Upper lobe of left lung (tissue), 6 donors: ENCODE measurements around the gene GAB2. TPM values are rescaled to one million over a fixed set of nuclear protein-coding genes. Genes with fewer than 3 reads are reported as not detected.

ENCODE experiments used
- ATAC-seq, 2 donors: fragments of 200-7000 bp; cut with Tn5 transposase; one replicate each; pipeline ENCODE4 v1.9.1; 2022; ENCODE audit warnings: mild to moderate bottlenecking in 2 of 2, moderate library complexity in 2 of 2; ENCODE audit not compliant: low FRiP score in 2 of 2
- DNase-seq, 2 donors: peaks; one replicate each; pipeline ENCODE4 v3.0.0-alpha.2; 2019 to 2020
- H3K27ac ChIP-seq, 4 donors: fragments of 200-600 bp; sonication (generic); one replicate each; pipeline ENCODE4 v1.5.1; 2016 to 2019
- H3K27me3 ChIP-seq, 4 donors: fragments of 200-600 bp; sonication (generic); one replicate each; pipeline ENCODE4 v1.5.1; 2017 to 2019
- H3K36me3 ChIP-seq, 4 donors: fragments of 200-600 bp; sonication (generic); one replicate each; pipeline ENCODE4 v1.5.1; 2016 to 2019
- H3K4me1 ChIP-seq, 4 donors: fragments of 200-600 bp; sonication (generic); one replicate each; pipeline ENCODE4 v1.5.1; 2018 to 2019
- H3K4me3 ChIP-seq, 4 donors: fragments of 200-600 bp; sonication (generic); one replicate each; pipeline ENCODE4 v1.5.1; 2017 to 2019; ENCODE audit warnings: mild to moderate bottlenecking in 2 of 4, moderate library complexity in 1 of 4
- H3K9me3 ChIP-seq, 4 donors: fragments of 200-600 bp; sonication (generic); one replicate each; pipeline ENCODE4 v1.5.1; 2018 to 2019
- CTCF ChIP-seq, 6 experiments: fragments of 450-650 bp in 4 of 6; fragments of 200-600 bp in 2 of 6; sonication (generic) in 2 of 6; IDR thresholded peaks; one replicate each; pipeline ENCODE4 v1.5.1; 2016 to 2019; ENCODE audit warnings: antibody characterized with exemption in 6 of 6
- EP300 ChIP-seq, 4 donors: sonication (generic); formaldehyde crosslinking; IDR thresholded peaks; one replicate each; pipeline ENCODE4 v1.5.1; 2017; ENCODE audit warnings: antibody characterized with exemption in 4 of 4, control low read depth in 2 of 4
- POLR2A ChIP-seq, 4 donors: fragments of 450-650 bp; IDR thresholded peaks; one replicate each; pipeline ENCODE4 v1.5.1; 2016 to 2017; ENCODE audit warnings: antibody characterized with exemption in 4 of 4, mild to moderate bottlenecking in 2 of 4
- POLR2AphosphoS5 ChIP-seq, 2 donors: sonication (generic); formaldehyde crosslinking; IDR thresholded peaks; one replicate each; pipeline ENCODE4 v1.5.1; 2017; ENCODE audit warnings: antibody characterized with exemption in 2 of 2
- WGBS, 2 donors: methylation state at CpG; one replicate each; pipeline ENCODE4 v1.1.5; 2017 to 2018; 5-methylcytosine and 5-hydroxymethylcytosine counted together
- total RNA-seq, 6 donors: library from RNA; depleted of rRNA in 4 of 6; stranded (reverse); fragments of >200 nt in 4 of 6; gene quantifications; one replicate each; pipeline versions ENCODE4 v1.1.0 to v1.2.1, GENCODE V29; 2016 to 2021
- donor health status: DM: no; HTN: no; CAD: no; lungs with moderate emphysema.
- donor health status: DM: no; HTN: yes; CAD: no; lungs with severe emphysema.

GAB2 gene
- total RNA-seq, 6 donors from 2014 or later, result 40.9 to 76.6 (median 50.4) TPM

- H3K4me3 ChIP-seq, result no peak overlapping the region
- no peak overlapping the region for H3K27ac ChIP-seq
- no peak for DNase-seq
- no peaks in the 10 kb centered on the region for H3K27me3 ChIP-seq
- H3K9me3 ChIP-seq, result no peaks in the 10 kb centered on the region
- ATAC-seq, result no peak
- H3K4me1 ChIP-seq, result no peaks in the 10 kb centered on the region
- 92 to 93% methylated on average over 8 to 11 of the region's 11 CpGs for WGBS, 2 donors
- TF ChIP-seq POLR2A (IDR thresholded peaks at IDR 0.05), result no peak
- no peak for TF ChIP-seq POLR2AphosphoS5 (IDR thresholded peaks at IDR 0.05)
- TF ChIP-seq CTCF (IDR thresholded peaks at IDR 0.05), result no peak
- TF ChIP-seq EP300 (IDR thresholded peaks at IDR 0.05), result no peak
- H3K36me3 ChIP-seq, result peaks cover 34 to 94% (median 74%) of the 10 kb centered on the region in 4 donors
Measured at GRCh38 chr11:78218707-78219492, 198.7 kb downstream of the GAB2 start.

- 95 to 96% methylated on average over 14 of the region's 14 CpGs for WGBS, 2 donors
- Histone ChIP-seq H3K36me3 (peaks cover 30 to 84% (median 67%) of the 10 kb centered on the region in 4 donors), H3K4me1 (no peaks in the 10 kb centered on the region), H3K4me3 (no peak overlapping the region), H3K27me3 (no peaks in the 10 kb centered on the region), H3K9me3 (no peaks in the 10 kb centered on the region), H3K27ac (no peak overlapping the region)
- DNase-seq, result no peak
- ATAC-seq, result no peak
- no peak for TF ChIP-seq POLR2A (IDR thresholded peaks at IDR 0.05)
- TF ChIP-seq CTCF (IDR thresholded peaks at IDR 0.05), result no peak
- no peak for TF ChIP-seq EP300 (IDR thresholded peaks at IDR 0.05)
- no peak for TF ChIP-seq POLR2AphosphoS5 (IDR thresholded peaks at IDR 0.05)
Measured at GRCh38 chr11:78217650-78218541, 199.7 kb downstream of the GAB2 start.

- Histone ChIP-seq H3K36me3 (peaks cover 27 to 72% (median 59%) of the 10 kb centered on the region in 4 donors), H3K4me1 (no peaks in the 10 kb centered on the region), H3K4me3 (no peak overlapping the region), H3K27me3 (no peaks in the 10 kb centered on the region), H3K27ac (no peak overlapping the region), H3K9me3 (no peaks in the 10 kb centered on the region)
- WGBS, 2 donors, result 89 to 94% methylated on average over 5 of the region's 5 CpGs
- no peak for ATAC-seq
- DNase-seq, result no peak
- no peak for TF ChIP-seq EP300 (IDR thresholded peaks at IDR 0.05)
- TF ChIP-seq POLR2A (IDR thresholded peaks at IDR 0.05), result no peak
- no peak for TF ChIP-seq POLR2AphosphoS5 (IDR thresholded peaks at IDR 0.05)
- no peak for TF ChIP-seq CTCF (IDR thresholded peaks at IDR 0.05)
Measured at GRCh38 chr11:78216571-78217287, 200.9 kb downstream of the GAB2 start.

GRCh38 chr11:78216021-78216420 is 201.6 kb downstream of the GAB2 start:
- ATAC-seq, result no peak
- H3K4me1 ChIP-seq, result no peaks in the 10 kb centered on the region
- H3K4me3 ChIP-seq, result no peak overlapping the region
- WGBS, 2 donors, result 92 to 100% methylated on average over 1 to 3 of the region's 3 CpGs
- peaks cover 20 to 65% (median 52%) of the 10 kb centered on the region in 4 donors for H3K36me3 ChIP-seq
- no peak for DNase-seq
- H3K27me3 ChIP-seq, result no peaks in the 10 kb centered on the region
- H3K9me3 ChIP-seq, result no peaks in the 10 kb centered on the region
- no peak for TF ChIP-seq EP300 (IDR thresholded peaks at IDR 0.05)
- TF ChIP-seq CTCF (IDR thresholded peaks at IDR 0.05), result no peak
- TF ChIP-seq POLR2AphosphoS5 (IDR thresholded peaks at IDR 0.05), result no peak
- TF ChIP-seq POLR2A (IDR thresholded peaks at IDR 0.05), result no peak
- no peak overlapping the region for H3K27ac ChIP-seq
